ENCODE data around the gene PLCD1.
"Not testable (repeated sequence)": the region's sequence is repeated elsewhere in the genome, so short reads cannot be mapped to it uniquely, and the experiment has no call there.

PLCD1 gene

GRCh38 chr3:38036286-38036685 is 6.8 kb upstream of the PLCD1 start:
- DNase-seq, result no peak

GRCh38 chr3:38034335-38034734 is 4.9 kb upstream of the PLCD1 start:
- DNase-seq, result not testable (repeated sequence)

- not testable (repeated sequence) for DNase-seq
Observed at GRCh38 chr3:38033586-38033985, 4.1 kb upstream of the PLCD1 start.

GRCh38 chr3:38032328-38032865 is 3.0 kb upstream of the PLCD1 start:
- DNase-seq, result no peak

GRCh38 chr3:38031022-38031994 is 1.9 kb upstream of the PLCD1 start:
- peak; percentile 21 for DNase-seq

GRCh38 chr3:38030126-38031021 is 932 bp upstream of the PLCD1 start:
- DNase-seq, result no peak

- DNase-seq, result no peak
Observed at GRCh38 chr3:38028621-38029361, 651 bp downstream of the PLCD1 start.

GRCh38 chr3:38027466-38028465 is 1.7 kb downstream of the PLCD1 start:
- DNase-seq, result no peak

- DNase-seq, result no peak
Observed at GRCh38 chr3:38026856-38027255, 2.6 kb downstream of the PLCD1 start.

- DNase-seq, result no peak
Observed at GRCh38 chr3:38022896-38023709, 6.3 kb downstream of the PLCD1 start.

GRCh38 chr3:38022301-38022700 is 7.1 kb downstream of the PLCD1 start:
- DNase-seq, result no peak

- no peak for DNase-seq
Observed at GRCh38 chr3:38021196-38021595, 8.2 kb downstream of the PLCD1 start.

- no peak for DNase-seq
Observed at GRCh38 chr3:38020342-38020726, 9.1 kb downstream of the PLCD1 start.

- peak; percentile 58 for DNase-seq
Observed at GRCh38 chr3:38019658-38020341, 9.6 kb downstream of the PLCD1 start.

- DNase-seq, result no peak
Observed at GRCh38 chr3:38018296-38019266, 10.9 kb downstream of the PLCD1 start.

GRCh38 chr3:38017445-38018295 is 11.8 kb downstream of the PLCD1 start:
- no peak for DNase-seq

GRCh38 chr3:38016847-38017444 is 12.5 kb downstream of the PLCD1 start:
- no peak for DNase-seq
